Activated CD4-positive, alpha-beta T cell treated with anti-CD3 and anti-CD28 coated beads for 24 hours (primary cell): Measurements from ENCODE around the gene NEDD4L.

Source experiments
- DNase-seq, 2 donors: peaks; one replicate each; pipeline ENCODE4 v3.0.0-alpha.2; 2020; ENCODE audit warnings: low read depth in 2 of 2

NEDD4L gene

GRCh38 chr18:58316396-58317342, 272.6 kb downstream of the NEDD4L start:
- no peak for DNase-seq

- no peak for DNase-seq
These were observed 275.7 kb downstream of the NEDD4L start for GRCh38 chr18:58319719-58320118.

GRCh38 chr18:58320907-58321561, 277.0 kb downstream of the NEDD4L start:
- no peak for DNase-seq

- DNase-seq: peak in 1 of 2 donors; percentile 23
These were observed 278.0 kb downstream of the NEDD4L start for GRCh38 chr18:58321986-58322385.

- DNase-seq: no peak
These were observed 278.4 kb downstream of the NEDD4L start for GRCh38 chr18:58322464-58322863.

- DNase-seq: no peak
These were observed 280.1 kb downstream of the NEDD4L start for GRCh38 chr18:58323866-58324762.

GRCh38 chr18:58324824-58325480, 280.9 kb downstream of the NEDD4L start:
- DNase-seq: no peak

GRCh38 chr18:58325494-58325893, 281.5 kb downstream of the NEDD4L start:
- DNase-seq: no peak

GRCh38 chr18:58334061-58334460, 290.0 kb downstream of the NEDD4L start:
- no peak for DNase-seq

- DNase-seq: no peak
These were observed 291.2 kb downstream of the NEDD4L start for GRCh38 chr18:58335223-58335622.

GRCh38 chr18:58335821-58336220, 291.8 kb downstream of the NEDD4L start:
- DNase-seq: no peak

GRCh38 chr18:58336605-58337004, 292.6 kb downstream of the NEDD4L start:
- DNase-seq: no peak

GRCh38 chr18:58337285-58337684, 293.3 kb downstream of the NEDD4L start:
- DNase-seq: no peak

- no peak for DNase-seq
These were observed 293.7 kb downstream of the NEDD4L start for GRCh38 chr18:58337686-58338085.

- no peak for DNase-seq
These were observed 294.1 kb downstream of the NEDD4L start for GRCh38 chr18:58338141-58338540.

- DNase-seq: no peak
These were observed 295.1 kb downstream of the NEDD4L start for GRCh38 chr18:58338961-58339592.

GRCh38 chr18:58339890-58340289, 295.9 kb downstream of the NEDD4L start:
- no peak for DNase-seq

GRCh38 chr18:58341916-58342315, 297.9 kb downstream of the NEDD4L start:
- no peak for DNase-seq

- DNase-seq: no peak
These were observed 300.1 kb downstream of the NEDD4L start for GRCh38 chr18:58344080-58344670.

- no peak for DNase-seq
These were observed 300.9 kb downstream of the NEDD4L start for GRCh38 chr18:58344861-58345463.
